PFSK-1 (cell line): Measurements from ENCODE around the gene SCTR.

Experiments used
- TAF1 ChIP-seq: IDR thresholded peaks from 2 replicates; pipeline ENCODE4 v1.6.1; 2012; ENCODE audit warnings: low read length, control low read depth, borderline replicate concordance; ENCODE audit not compliant: insufficient read depth
- TF ChIP-seq, protein P1 (sequence below), 2 experiments: IDR thresholded peaks; 2 replicates each; pipeline versions ENCODE4 v1.6.1 to v1.8.0; 2011 to 2012; ENCODE audit warnings: low read depth in 2 of 2, low read length in 2 of 2, control low read depth in 1 of 2, inconsistent platforms in 1 of 2, mild to moderate bottlenecking in 1 of 2, moderate library complexity in 1 of 2; ENCODE audit not compliant: insufficient read depth in 1 of 2

DNA sequence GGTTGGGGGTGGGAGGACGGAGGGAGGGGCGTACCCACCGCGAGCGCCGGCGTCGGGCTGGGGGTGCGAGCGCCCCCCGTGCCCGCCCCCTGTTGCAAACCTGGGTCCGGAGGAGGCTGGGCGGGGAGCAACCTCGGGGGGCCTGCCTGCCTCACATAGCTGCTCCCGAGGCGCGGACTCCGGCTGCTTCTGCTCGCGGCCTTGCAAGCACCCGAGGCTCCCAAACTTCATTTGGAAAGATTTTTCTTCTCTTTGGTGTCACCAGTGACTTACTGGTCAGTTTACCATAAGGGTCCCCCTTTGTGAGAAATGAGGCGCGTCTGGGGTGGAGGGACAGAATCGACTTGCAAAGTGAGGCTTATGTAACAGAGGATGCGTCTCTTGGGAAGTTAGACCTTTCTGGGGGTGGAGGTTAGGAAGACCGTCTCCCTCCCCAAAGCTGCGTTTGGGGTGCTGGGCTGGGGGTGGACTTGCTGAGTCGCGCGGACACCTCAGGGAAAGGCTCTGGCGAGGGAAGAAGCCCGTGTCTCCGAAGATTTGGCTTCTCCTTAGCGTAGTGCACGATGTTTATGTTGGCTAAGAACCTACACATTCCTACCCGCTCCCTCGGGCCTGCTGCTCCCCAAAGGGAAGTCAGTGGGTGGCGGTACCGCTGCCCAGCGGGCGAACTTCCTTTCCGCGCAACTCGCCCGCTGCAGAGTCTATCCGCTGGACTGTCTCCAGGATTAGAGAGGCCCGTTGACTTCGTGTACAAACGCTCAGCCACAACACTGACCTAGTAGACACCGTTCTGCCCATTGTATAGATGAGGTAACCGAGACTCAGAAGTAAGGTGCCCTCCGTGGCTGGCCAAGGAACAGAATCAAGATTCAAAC is 92.1 kb downstream of the SCTR start:
- no peak for TF ChIP-seq TAF1
- TF ChIP-seq, protein P1, sequence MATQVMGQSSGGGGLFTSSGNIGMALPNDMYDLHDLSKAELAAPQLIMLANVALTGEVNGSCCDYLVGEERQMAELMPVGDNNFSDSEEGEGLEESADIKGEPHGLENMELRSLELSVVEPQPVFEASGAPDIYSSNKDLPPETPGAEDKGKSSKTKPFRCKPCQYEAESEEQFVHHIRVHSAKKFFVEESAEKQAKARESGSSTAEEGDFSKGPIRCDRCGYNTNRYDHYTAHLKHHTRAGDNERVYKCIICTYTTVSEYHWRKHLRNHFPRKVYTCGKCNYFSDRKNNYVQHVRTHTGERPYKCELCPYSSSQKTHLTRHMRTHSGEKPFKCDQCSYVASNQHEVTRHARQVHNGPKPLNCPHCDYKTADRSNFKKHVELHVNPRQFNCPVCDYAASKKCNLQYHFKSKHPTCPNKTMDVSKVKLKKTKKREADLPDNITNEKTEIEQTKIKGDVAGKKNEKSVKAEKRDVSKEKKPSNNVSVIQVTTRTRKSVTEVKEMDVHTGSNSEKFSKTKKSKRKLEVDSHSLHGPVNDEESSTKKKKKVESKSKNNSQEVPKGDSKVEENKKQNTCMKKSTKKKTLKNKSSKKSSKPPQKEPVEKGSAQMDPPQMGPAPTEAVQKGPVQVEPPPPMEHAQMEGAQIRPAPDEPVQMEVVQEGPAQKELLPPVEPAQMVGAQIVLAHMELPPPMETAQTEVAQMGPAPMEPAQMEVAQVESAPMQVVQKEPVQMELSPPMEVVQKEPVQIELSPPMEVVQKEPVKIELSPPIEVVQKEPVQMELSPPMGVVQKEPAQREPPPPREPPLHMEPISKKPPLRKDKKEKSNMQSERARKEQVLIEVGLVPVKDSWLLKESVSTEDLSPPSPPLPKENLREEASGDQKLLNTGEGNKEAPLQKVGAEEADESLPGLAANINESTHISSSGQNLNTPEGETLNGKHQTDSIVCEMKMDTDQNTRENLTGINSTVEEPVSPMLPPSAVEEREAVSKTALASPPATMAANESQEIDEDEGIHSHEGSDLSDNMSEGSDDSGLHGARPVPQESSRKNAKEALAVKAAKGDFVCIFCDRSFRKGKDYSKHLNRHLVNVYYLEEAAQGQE (IDR thresholded peaks at IDR 0.05; ENCODE audit: insufficient read depth in 1 of 2, low read depth in 2 of 2, low read length in 2 of 2): no peak
